OCI-LY1 (cell line): ENCODE measurements around the gene PADI4.

Experiments used
- H2AFZ ChIP-seq: fragments of 200-600 bp; sonication (generic), shearing (Covaris generic); 2 replicates; pipeline ENCODE4 v1.6.0; 2014; ENCODE audit warnings: antibody characterized with exemption, mild to moderate bottlenecking, low read length
- H3F3A ChIP-seq: fragments of 200-600 bp; sonication (generic), shearing (Covaris generic); 2 replicates; pipeline ENCODE4 v1.6.0; 2014; ENCODE audit warnings: mild to moderate bottlenecking, antibody characterized with exemption, low read length, moderate library complexity; ENCODE audit not compliant: insufficient read depth
- H3K27ac ChIP-seq: fragments of 200-600 bp; sonication (generic); 2 replicates; pipeline ENCODE4 v1.5.1; 2014; ENCODE audit warnings: low read length, mixed run types, mild to moderate bottlenecking, low read depth; ENCODE audit not compliant: poor library complexity, severe bottlenecking
- H3K27me3 ChIP-seq: fragments of 200-600 bp; sonication (generic); 2 replicates; pipeline ENCODE4 v1.6.0; 2014; ENCODE audit warnings: antibody characterized with exemption, mild to moderate bottlenecking, low read length, moderate library complexity; ENCODE audit not compliant: insufficient read depth
- H3K36me3 ChIP-seq: fragments of 200-600 bp; sonication (generic); 2 replicates; pipeline ENCODE4 v1.6.1; 2014; ENCODE audit warnings: mild to moderate bottlenecking, antibody characterized with exemption, low read length, moderate library complexity, mixed read lengths; ENCODE audit not compliant: insufficient read depth
- H3K4me1 ChIP-seq: fragments of 200-600 bp; sonication (generic); 2 replicates; pipeline ENCODE4 v1.5.1; 2014; ENCODE audit warnings: mild to moderate bottlenecking, low read length, moderate library complexity; ENCODE audit not compliant: insufficient read depth, severe bottlenecking
- H3K4me2 ChIP-seq: fragments of 200-600 bp; sonication (generic), shearing (Covaris generic); 2 replicates; pipeline ENCODE4 v1.6.1; 2014; ENCODE audit warnings: low read length
- H3K4me3 ChIP-seq: fragments of 200-600 bp; sonication (generic); 2 replicates; pipeline ENCODE4 v1.5.1; 2014; ENCODE audit warnings: low read length, low read depth, mild to moderate bottlenecking, mixed read lengths; ENCODE audit not compliant: poor library complexity, severe bottlenecking
- H3K79me2 ChIP-seq: fragments of 200-600 bp; shearing (Covaris generic); 2 replicates; pipeline ENCODE4 v1.6.1; 2016; ENCODE audit warnings: mixed run types, low read length, mixed read lengths; ENCODE audit not compliant: insufficient read depth
- H3K9ac ChIP-seq: fragments of 200-600 bp; sonication (generic), shearing (Covaris generic); 2 replicates; pipeline ENCODE4 v1.6.1; 2014; ENCODE audit warnings: mild to moderate bottlenecking, low read length, mixed read lengths
- H3K9me2 ChIP-seq: fragments of 200-600 bp; sonication (generic), shearing (Covaris generic); 2 replicates; pipeline ENCODE4 v1.6.1; 2014; ENCODE audit warnings: low read depth, mild to moderate bottlenecking, low read length, mixed read lengths
- H3K9me3 ChIP-seq: fragments of 200-600 bp; shearing (Covaris generic); 2 replicates; pipeline ENCODE4 v1.6.1; 2014; ENCODE audit warnings: low read length, mixed read lengths
- H4K20me1 ChIP-seq: fragments of 200-600 bp; sonication (generic), shearing (Covaris generic); 2 replicates; pipeline ENCODE4 v1.6.0; 2016; ENCODE audit warnings: mild to moderate bottlenecking, low read length; ENCODE audit not compliant: insufficient read depth
- CTCF ChIP-seq: fragments of 200-600 bp; sonication (generic), shearing (Covaris generic); IDR thresholded peaks from 2 replicates; pipeline ENCODE4 v1.5.1; 2017; ENCODE audit warnings: mild to moderate bottlenecking, antibody characterized with exemption, low read length, moderate library complexity, mixed read lengths
- EZH2 ChIP-seq: fragments of 200-600 bp; sonication (generic), shearing (Covaris generic); IDR thresholded peaks from 2 replicates; pipeline ENCODE4 v1.8.0; 2017; ENCODE audit warnings: borderline replicate concordance, mixed run types, mild to moderate bottlenecking, antibody characterized with exemption, low read length, moderate library complexity, mixed read lengths

PADI4 gene

DNA sequence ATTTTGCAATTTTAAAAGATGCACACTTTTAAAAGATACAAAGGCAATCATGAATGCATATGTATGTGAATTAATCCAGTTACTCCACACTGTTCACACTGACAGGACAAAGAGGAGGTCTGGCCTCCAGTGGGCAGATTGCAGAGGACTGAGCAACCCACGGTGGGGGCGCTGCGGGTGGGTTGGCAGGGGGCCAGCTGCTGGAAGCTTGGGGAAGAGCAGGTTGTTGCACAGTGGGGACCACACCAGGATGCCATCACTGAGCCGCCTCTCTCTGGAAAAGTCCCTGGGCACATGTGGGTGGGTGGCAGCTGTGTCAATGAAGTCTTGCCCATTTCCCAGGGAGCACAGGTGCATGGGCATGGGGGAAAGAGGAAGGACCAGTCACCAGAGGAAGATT is 12.7 kb upstream of the PADI4 start:
- H3K4me3 ChIP-seq = no peak overlapping the region
- no peaks in the 10 kb centered on the region for H3K9me2 ChIP-seq
- no peaks in the 10 kb centered on the region for H3K4me1 ChIP-seq
- H2AFZ ChIP-seq = no peak overlapping the region
- H3K27me3 ChIP-seq = peaks cover 9% of the 10 kb centered on the region; the same call in 1 of the 2 replicates
- no peaks in the 10 kb centered on the region for H3K9me3 ChIP-seq
- TF ChIP-seq EZH2 (no peak), CTCF (no peak)
- no peak overlapping the region for H3K4me2 ChIP-seq
- no peak overlapping the region for H3K27ac ChIP-seq
- H3K36me3 ChIP-seq = no peaks in the 10 kb centered on the region
- no peaks in the 10 kb centered on the region for H3K79me2 ChIP-seq
- no peaks in the 10 kb centered on the region for H3F3A ChIP-seq
- H4K20me1 ChIP-seq = no peaks in the 10 kb centered on the region
- H3K9ac ChIP-seq = no peak overlapping the region

DNA sequence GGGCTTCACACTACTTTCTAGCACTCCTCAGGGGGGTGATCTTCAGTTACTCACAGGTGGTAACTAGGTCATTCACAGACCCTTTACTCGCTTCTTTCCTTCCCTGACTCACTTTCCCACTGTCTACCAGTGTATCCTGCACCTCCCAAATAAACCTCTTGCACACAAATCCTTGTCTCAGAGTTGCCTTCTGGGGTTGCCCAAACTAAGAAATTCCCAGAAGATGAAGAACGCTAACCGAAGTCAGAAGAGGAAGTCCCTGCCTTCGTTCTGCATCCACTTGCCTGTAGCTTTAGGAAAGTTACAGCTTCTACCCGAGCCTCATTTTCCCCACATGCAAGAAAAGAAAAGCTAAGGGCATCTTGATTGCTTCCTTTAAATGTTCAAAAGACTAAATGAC is 11.9 kb upstream of the PADI4 start:
- Histone ChIP-seq H3K4me1 (no peaks in the 10 kb centered on the region), H3F3A (no peaks in the 10 kb centered on the region), H3K79me2 (no peaks in the 10 kb centered on the region), H4K20me1 (no peaks in the 10 kb centered on the region), H3K4me2 (no peak overlapping the region), H3K4me3 (no peak overlapping the region), H3K27ac (no peak overlapping the region), H3K36me3 (no peaks in the 10 kb centered on the region), H3K9me3 (no peaks in the 10 kb centered on the region), H2AFZ (no peak overlapping the region), H3K27me3 (peaks cover 9% of the 10 kb centered on the region; the same call in 1 of the 2 replicates), H3K9me2 (no peaks in the 10 kb centered on the region), H3K9ac (no peak overlapping the region)
- TF ChIP-seq EZH2 (no peak), CTCF (no peak)

GRCh38 chr1:17297991-17298390 is 10.0 kb upstream of the PADI4 start:
- Histone ChIP-seq H2AFZ (no peak overlapping the region), H4K20me1 (no peaks in the 10 kb centered on the region), H3K9me3 (no peaks in the 10 kb centered on the region), H3K9me2 (no peaks in the 10 kb centered on the region), H3K79me2 (no peaks in the 10 kb centered on the region), H3K4me3 (no peak overlapping the region), H3K4me1 (no peaks in the 10 kb centered on the region), H3K27ac (no peak overlapping the region), H3K9ac (no peak overlapping the region), H3K27me3 (peaks cover 9% of the 10 kb centered on the region; the same call in 1 of the 2 replicates), H3K4me2 (no peak overlapping the region), H3F3A (no peaks in the 10 kb centered on the region), H3K36me3 (no peaks in the 10 kb centered on the region)
- TF ChIP-seq EZH2 (no peak), CTCF (no peak)
